CD4-positive, alpha-beta T cell treated with Interleukin-10 for 1 hour (primary cell): Measurements from ENCODE around the gene SOWAHB.

ENCODE experiments used
- DNase-seq: peaks from one replicate; pipeline ENCODE4 v3.0.0-alpha.2; 2020

SOWAHB gene

DNA sequence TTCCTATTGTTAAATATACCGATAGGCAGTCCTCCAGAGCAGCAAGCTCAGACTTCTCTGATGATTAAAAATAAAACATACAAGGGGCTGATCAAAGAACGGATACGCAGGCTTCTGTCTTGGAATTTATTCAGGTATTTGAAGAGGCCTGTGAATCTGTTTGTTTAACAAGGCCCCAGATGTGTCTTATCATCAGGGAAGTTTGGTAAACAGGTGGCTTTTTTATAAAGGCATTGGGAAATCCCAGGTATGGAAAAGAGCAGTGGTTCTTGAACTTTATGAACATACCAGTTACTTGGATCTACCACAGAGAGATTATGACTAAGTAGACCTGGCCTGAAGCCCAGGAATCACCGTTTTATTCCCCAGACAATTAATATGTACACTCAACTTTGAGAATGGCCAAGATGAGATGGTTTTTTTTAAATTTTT, 47.9 kb downstream of the SOWAHB start:
- no peak for DNase-seq
